ENCODE measurements around the gene PLCB3. TPM values are rescaled to one million over a fixed set of nuclear protein-coding genes. Genes with fewer than 3 reads are reported as not detected.
"Not testable (repeated sequence)": the region's sequence is repeated elsewhere in the genome, so short reads cannot be mapped to it uniquely, and the experiment has no call there.

PLCB3 gene
- total and polyA plus RNA-seq, 4 donors = 16.9 to 32.3 (median 28.3) TPM

DNA sequence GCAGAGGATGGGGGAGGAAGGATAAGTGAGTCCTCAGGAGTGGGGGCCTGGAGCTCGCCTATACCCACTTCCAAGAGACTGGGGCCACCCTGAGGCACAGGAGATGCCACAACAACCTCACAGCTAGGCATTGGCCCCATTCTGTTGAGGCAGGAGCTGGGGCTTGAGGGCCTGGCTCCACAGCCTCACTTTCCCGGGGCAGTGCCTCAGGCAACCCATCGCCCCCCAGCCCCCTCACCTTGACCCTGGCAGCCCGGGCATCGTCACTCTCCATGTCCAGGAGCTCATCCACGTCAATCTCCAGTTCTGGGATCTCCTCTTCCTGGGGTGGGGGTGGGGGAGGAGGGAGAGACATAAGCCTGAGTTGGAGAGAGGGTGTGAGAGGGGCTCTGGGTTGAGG lies 6.4 kb upstream of the PLCB3 start:
- H3K27ac ChIP-seq (ENCODE audit: low read depth in 1 of 2, low read length in 2 of 2) = peak overlapping the region in 1 of 2 donors; percentile 13
- no peaks in the 10 kb centered on the region for H3K9me3 ChIP-seq (ENCODE audit: control insufficient read depth, low read length)
- 13 to 25% methylated on average over 6 of the region's 6 CpGs for WGBS, 2 donors
- ATAC-seq (ENCODE audit: low FRiP score) (no peak), DNase-seq (no peak)
- H3K4me1 ChIP-seq (ENCODE audit: control insufficient read depth in 1 of 2, insufficient read depth in 2 of 2, low read length in 2 of 2) = no peaks in the 10 kb centered on the region
- H3K4me3 ChIP-seq (ENCODE audit: low read length in 2 of 2) = peak overlapping the region in 1 of 2 donors; percentile 68
- intact Hi-C loops (cut with DNase I) = no loop called here
- no peaks in the 10 kb centered on the region for H3K27me3 ChIP-seq (ENCODE audit: control insufficient read depth in 1 of 2, insufficient read depth in 2 of 2, low read length in 1 of 2)
- H3K36me3 ChIP-seq (ENCODE audit: control insufficient read depth in 1 of 2, insufficient read depth in 2 of 2, low read length in 1 of 2) = no peaks in the 10 kb centered on the region

GRCh38 chr11:64245401-64245796 lies 5.9 kb upstream of the PLCB3 start:
- no peaks in the 10 kb centered on the region for H3K4me1 ChIP-seq (ENCODE audit: control insufficient read depth in 1 of 2, insufficient read depth in 2 of 2, low read length in 2 of 2)
- intact Hi-C loops (cut with DNase I) = no loop called here
- DNase-seq = peak in 1 of 2 donors; percentile 89
- peak overlapping the region in 1 of 2 donors; percentile 68 for H3K4me3 ChIP-seq (ENCODE audit: low read length in 2 of 2)
- 0 to 3% methylated on average over 5 to 6 of the region's 6 CpGs for WGBS, 2 donors
- H3K36me3 ChIP-seq (ENCODE audit: control insufficient read depth in 1 of 2, insufficient read depth in 2 of 2, low read length in 1 of 2) = no peaks in the 10 kb centered on the region
- H3K9me3 ChIP-seq (ENCODE audit: control insufficient read depth, low read length) = no peaks in the 10 kb centered on the region
- peak overlapping the region in 1 of 2 donors; percentile 13 for H3K27ac ChIP-seq (ENCODE audit: low read depth in 1 of 2, low read length in 2 of 2)
- no peaks in the 10 kb centered on the region for H3K27me3 ChIP-seq (ENCODE audit: control insufficient read depth in 1 of 2, insufficient read depth in 2 of 2, low read length in 1 of 2)
- ATAC-seq (ENCODE audit: low FRiP score) = no peak

DNA sequence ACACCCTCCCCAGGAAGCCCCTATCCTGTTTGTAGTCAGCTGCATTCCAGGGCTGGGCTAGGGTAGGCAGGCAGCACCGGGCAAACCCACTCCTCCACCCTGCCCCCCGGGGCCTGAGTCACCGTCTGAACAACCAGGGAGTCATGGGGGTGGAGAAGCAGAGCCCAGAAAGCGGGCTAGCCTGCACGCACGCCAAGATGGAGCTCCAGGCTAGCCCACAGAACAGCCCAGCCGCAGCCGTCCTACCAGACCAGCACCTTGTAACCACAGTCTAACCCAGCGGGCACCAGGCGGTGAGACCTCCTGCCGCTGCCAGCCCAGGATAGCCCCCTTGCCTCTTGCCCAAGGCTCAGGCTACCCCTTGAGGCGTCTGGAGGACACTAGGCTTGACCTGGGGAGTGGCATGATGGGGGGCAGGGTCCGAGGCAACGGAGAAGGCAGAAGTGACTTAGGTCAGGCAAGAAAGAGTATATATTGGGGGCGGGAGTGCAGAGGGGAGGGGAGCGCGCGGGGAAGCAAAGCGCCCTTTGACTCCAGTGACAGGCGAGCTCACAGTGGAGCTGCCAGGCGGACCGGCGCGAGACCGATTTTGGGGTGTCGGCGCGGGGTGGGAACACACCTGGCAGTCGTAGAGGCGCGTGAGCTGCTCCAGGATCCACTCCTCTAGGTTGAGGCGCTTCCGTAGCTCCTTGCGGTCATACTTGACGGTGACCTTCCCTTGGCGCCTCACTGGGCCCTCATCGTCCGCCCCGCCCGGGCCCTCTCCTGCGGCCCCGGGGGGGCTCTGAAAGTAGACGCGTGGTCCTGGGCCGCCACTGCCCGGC lies 5.3 kb upstream of the PLCB3 start:
- Histone ChIP-seq H3K4me1 (ENCODE audit: control insufficient read depth in 1 of 2, insufficient read depth in 2 of 2, low read length in 2 of 2) (no peaks in the 10 kb centered on the region), H3K27me3 (ENCODE audit: control insufficient read depth in 1 of 2, insufficient read depth in 2 of 2, low read length in 1 of 2) (no peaks in the 10 kb centered on the region), H3K9me3 (ENCODE audit: control insufficient read depth, low read length) (no peaks in the 10 kb centered on the region), H3K27ac (ENCODE audit: low read depth in 1 of 2, low read length in 2 of 2) (peak overlapping the region in 1 of 2 donors; percentile 12), H3K4me3 (ENCODE audit: low read length in 2 of 2) (peak overlapping the region; percentile 1 to 68), H3K36me3 (ENCODE audit: control insufficient read depth in 1 of 2, insufficient read depth in 2 of 2, low read length in 1 of 2) (no peaks in the 10 kb centered on the region)
- intact Hi-C loops (cut with DNase I) = no loop called here
- DNase-seq (peak; percentile 93 to 96), ATAC-seq (ENCODE audit: low FRiP score) (no peak)
- 1% methylated on average over 40 to 46 of the region's 46 CpGs for WGBS, 2 donors

DNA sequence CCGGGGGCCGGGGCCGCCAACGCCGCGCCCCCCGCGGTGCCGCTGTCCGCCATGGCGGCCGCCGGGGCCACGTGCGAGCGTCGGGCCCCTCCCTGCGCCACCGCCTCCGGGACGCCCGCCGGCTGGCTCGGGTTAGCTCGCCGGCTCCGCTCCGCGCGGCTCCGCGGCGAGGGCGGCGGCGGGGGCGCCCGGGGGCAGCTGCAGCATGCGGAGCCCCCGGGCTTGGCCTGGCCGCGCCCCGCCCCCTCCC lies 4.8 kb upstream of the PLCB3 start:
- not testable (repeated sequence) for ATAC-seq (ENCODE audit: low FRiP score)

GRCh38 chr11:64246871-64247728 lies 4.2 kb upstream of the PLCB3 start, which contains the start of gene PPP1R14B:
TSS of gene PPP1R14B (minus strand) at chr11:64246943. CDS start at chr11:64246673, 270 bp downstream.
- intact Hi-C loops (cut with DNase I) = no loop called here
- H3K27me3 ChIP-seq (ENCODE audit: control insufficient read depth in 1 of 2, insufficient read depth in 2 of 2, low read length in 1 of 2) = no peaks in the 10 kb centered on the region
- 0 to 1% methylated on average over 57 to 74 of the region's 74 CpGs for WGBS, 2 donors
- DNase-seq (peak; percentile 94 to 97), ATAC-seq (ENCODE audit: low FRiP score) (peak; percentile 83)
- H3K27ac ChIP-seq (ENCODE audit: low read depth in 1 of 2, low read length in 2 of 2) = peak within 1 kb of the TSS in 1 of 2 donors; percentile 56
- H3K4me1 ChIP-seq (ENCODE audit: control insufficient read depth in 1 of 2, insufficient read depth in 2 of 2, low read length in 2 of 2) = no peaks in the 10 kb centered on the region
- H3K4me3 ChIP-seq (ENCODE audit: low read length in 2 of 2) = peak within 1 kb of the TSS; percentile 68 to 75
- H3K9me3 ChIP-seq (ENCODE audit: control insufficient read depth, low read length) = no peaks in the 10 kb centered on the region
- H3K36me3 ChIP-seq (ENCODE audit: control insufficient read depth in 1 of 2, insufficient read depth in 2 of 2, low read length in 1 of 2) = no peaks in the 10 kb centered on the region

More for the DNA sequence above, 4.8 kb upstream of the PLCB3 start:
- H3K27ac ChIP-seq (ENCODE audit: low read depth in 1 of 2, low read length in 2 of 2); intact Hi-C loops (cut with DNase I); H3K36me3 ChIP-seq (ENCODE audit: control insufficient read depth in 1 of 2, insufficient read depth in 2 of 2, low read length in 1 of 2); H3K27me3 ChIP-seq (ENCODE audit: control insufficient read depth in 1 of 2, insufficient read depth in 2 of 2, low read length in 1 of 2); DNase-seq; H3K4me1 ChIP-seq (ENCODE audit: control insufficient read depth in 1 of 2, insufficient read depth in 2 of 2, low read length in 2 of 2); H3K9me3 ChIP-seq (ENCODE audit: control insufficient read depth, low read length): not testable (repeated sequence)
- H3K4me3 ChIP-seq (ENCODE audit: low read length in 2 of 2) = peak overlapping the region in 1 of 2 donors; percentile 68
- 0 to 3% methylated on average over 8 to 43 of the region's 43 CpGs for WGBS, 2 donors

DNA sequence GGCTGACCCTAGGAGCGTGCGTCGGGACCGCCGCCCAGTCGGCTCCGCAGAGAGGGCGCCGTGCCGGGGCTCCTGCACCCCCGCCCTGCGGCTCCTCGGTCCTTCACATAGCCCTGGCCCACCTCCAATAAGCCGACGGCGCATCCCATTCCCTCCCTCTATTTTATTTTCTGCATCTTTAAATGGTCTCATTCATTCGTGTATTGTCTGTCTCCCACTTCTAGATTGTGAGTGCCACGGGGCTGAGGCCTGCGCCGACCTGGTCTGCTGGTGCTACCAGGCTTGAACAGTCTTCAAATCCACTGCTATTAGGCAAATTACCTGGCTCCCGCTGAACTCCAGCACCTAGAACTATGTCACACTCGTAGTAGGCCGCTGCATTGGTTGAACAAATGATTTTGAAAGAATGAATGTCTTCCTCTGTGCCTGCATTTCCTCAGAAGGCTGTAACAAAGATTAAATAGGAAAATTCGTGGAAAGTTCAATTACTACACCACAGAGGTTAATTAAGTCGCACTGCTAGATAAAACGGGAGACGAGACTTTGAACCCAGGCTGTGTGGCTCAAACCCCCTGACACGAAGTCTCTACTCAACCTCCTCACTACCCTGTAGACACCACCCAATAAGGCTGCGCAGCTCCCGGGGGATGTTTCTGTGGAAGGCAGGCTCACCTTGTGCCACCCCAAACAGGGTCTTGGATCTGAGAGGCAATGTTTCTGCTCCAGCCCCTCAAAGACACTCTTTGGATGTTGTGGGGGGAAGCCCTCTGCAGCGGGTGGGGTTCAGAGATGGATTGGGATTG lies 3.4 kb upstream of the PLCB3 start:
- intact Hi-C loops (cut with DNase I) = no loop called here
- H3K27ac ChIP-seq (ENCODE audit: low read depth in 1 of 2, low read length in 2 of 2) = no peak overlapping the region
- no peaks in the 10 kb centered on the region for H3K9me3 ChIP-seq (ENCODE audit: control insufficient read depth, low read length)
- ATAC-seq (ENCODE audit: low FRiP score) = no peak
- WGBS, 2 donors = 33 to 34% methylated on average over 31 of the region's 31 CpGs
- no peaks in the 10 kb centered on the region for H3K4me1 ChIP-seq (ENCODE audit: control insufficient read depth in 1 of 2, insufficient read depth in 2 of 2, low read length in 2 of 2)
- no peaks in the 10 kb centered on the region for H3K27me3 ChIP-seq (ENCODE audit: control insufficient read depth in 1 of 2, insufficient read depth in 2 of 2, low read length in 1 of 2)
- peak in 1 of 2 donors; percentile 62 for DNase-seq
- H3K4me3 ChIP-seq (ENCODE audit: low read length in 2 of 2) = peak overlapping the region in 1 of 2 donors; percentile 2
- no peaks in the 10 kb centered on the region for H3K36me3 ChIP-seq (ENCODE audit: control insufficient read depth in 1 of 2, insufficient read depth in 2 of 2, low read length in 1 of 2)

- ATAC-seq (ENCODE audit: low FRiP score) (no peak), DNase-seq (no peak)
- no peaks in the 10 kb centered on the region for H3K4me1 ChIP-seq (ENCODE audit: control insufficient read depth in 1 of 2, insufficient read depth in 2 of 2, low read length in 2 of 2)
- H3K27ac ChIP-seq (ENCODE audit: low read depth in 1 of 2, low read length in 2 of 2) = no peak overlapping the region
- H3K27me3 ChIP-seq (ENCODE audit: control insufficient read depth in 1 of 2, insufficient read depth in 2 of 2, low read length in 1 of 2) = no peaks in the 10 kb centered on the region
- no peaks in the 10 kb centered on the region for H3K36me3 ChIP-seq (ENCODE audit: control insufficient read depth in 1 of 2, insufficient read depth in 2 of 2, low read length in 1 of 2)
- intact Hi-C loops (cut with DNase I) = no loop called here
- H3K4me3 ChIP-seq (ENCODE audit: low read length in 2 of 2) = no peak overlapping the region
- WGBS, 2 donors = 77 to 83% methylated on average over 7 of the region's 7 CpGs
- H3K9me3 ChIP-seq (ENCODE audit: control insufficient read depth, low read length) = no peaks in the 10 kb centered on the region
These were observed 2.8 kb upstream of the PLCB3 start for GRCh38 chr11:64248578-64248977.

- WGBS, 2 donors = 91 to 94% methylated on average over 4 of the region's 4 CpGs
- ATAC-seq (ENCODE audit: low FRiP score) (no peak), DNase-seq (peak in 1 of 2 donors; percentile 72)
- Histone ChIP-seq H3K9me3 (ENCODE audit: control insufficient read depth, low read length) (no peaks in the 10 kb centered on the region), H3K36me3 (ENCODE audit: control insufficient read depth in 1 of 2, insufficient read depth in 2 of 2, low read length in 1 of 2) (no peaks in the 10 kb centered on the region), H3K4me3 (ENCODE audit: low read length in 2 of 2) (no peak overlapping the region), H3K27ac (ENCODE audit: low read depth in 1 of 2, low read length in 2 of 2) (no peak overlapping the region), H3K4me1 (ENCODE audit: control insufficient read depth in 1 of 2, insufficient read depth in 2 of 2, low read length in 2 of 2) (no peaks in the 10 kb centered on the region), H3K27me3 (ENCODE audit: control insufficient read depth in 1 of 2, insufficient read depth in 2 of 2, low read length in 1 of 2) (no peaks in the 10 kb centered on the region)
- intact Hi-C loops (cut with DNase I) = no loop called here
These were observed 2.3 kb upstream of the PLCB3 start for GRCh38 chr11:64249038-64249437.
